Prostate gland (tissue), 2 donors: ENCODE results near the gene GLYATL3.

ENCODE experiments used
- CTCF ChIP-seq, 4 experiments: fragments of 200-600 bp in 2 of 4; fragments of 450-650 bp in 2 of 4; sonication (generic) in 2 of 4; IDR thresholded peaks; 1 replicate in 3 of 4; 2 replicates in 1 of 4; pipeline ENCODE4 v1.5.1; 2016 to 2019; ENCODE audit warnings: antibody characterized with exemption in 4 of 4, mild to moderate bottlenecking in 2 of 4, moderate library complexity in 2 of 4
- POLR2AphosphoS5 ChIP-seq: sonication (generic); formaldehyde crosslinking; IDR thresholded peaks from one replicate; pipeline ENCODE4 v1.6.1; 2017; ENCODE audit warnings: antibody characterized with exemption

- TF ChIP-seq CTCF (IDR thresholded peaks at IDR 0.05) (no peak), POLR2AphosphoS5 (no peak)
Measured at GRCh38 chr6:49546331-49546730, 46.6 kb downstream of the GLYATL3 start.
